Endodermal cell (in vitro differentiated cells): ENCODE measurements around the gene TALDO1. TPM values are rescaled to one million over a fixed set of nuclear protein-coding genes. Genes with fewer than 3 reads are reported as not detected.

Experiments
- DNase-seq: peaks from one replicate; pipeline ENCODE4 v3.0.0-alpha.2; 2017
- H3K27ac ChIP-seq: 2 replicates; pipeline ENCODE4 v1.5.1; 2013; ENCODE audit warnings: mild to moderate bottlenecking, low read depth, low read length, moderate library complexity
- H3K27me3 ChIP-seq: 2 replicates; pipeline ENCODE4 v1.6.1; 2013; ENCODE audit warnings: mild to moderate bottlenecking, low read length, moderate library complexity; ENCODE audit not compliant: insufficient read depth, control insufficient read depth, poor library complexity, severe bottlenecking
- H3K36me3 ChIP-seq: 2 replicates; pipeline ENCODE4 v1.7.0; 2013; ENCODE audit warnings: mild to moderate bottlenecking, low read length, moderate library complexity; ENCODE audit not compliant: control insufficient read depth, insufficient read depth
- H3K4me1 ChIP-seq: one replicate; pipeline ENCODE4 v1.7.0; 2013; ENCODE audit warnings: low read length; ENCODE audit not compliant: control insufficient read depth, insufficient read depth
- H3K4me3 ChIP-seq: 2 replicates; pipeline ENCODE4 v1.5.1; 2013; ENCODE audit warnings: mild to moderate bottlenecking, low read length, moderate library complexity
- H3K9ac ChIP-seq: 2 replicates; pipeline ENCODE4 v1.6.1; 2013; ENCODE audit warnings: mild to moderate bottlenecking, low read length, moderate library complexity; ENCODE audit not compliant: poor library complexity, severe bottlenecking; ENCODE audit errors: extremely low read depth
- H3K9me3 ChIP-seq: 2 replicates; pipeline ENCODE4 v1.6.1; 2013; ENCODE audit warnings: mild to moderate bottlenecking, low read length, moderate library complexity; ENCODE audit not compliant: control insufficient read depth
- H3K27ac Mint-ChIP-seq: 2 replicates; pipeline ENCODE4 v1.8.0; 2020; ENCODE audit warnings: mixed read lengths
- H3K27me3 Mint-ChIP-seq: 2 replicates; pipeline ENCODE4 v1.8.0; 2021; ENCODE audit warnings: mild to moderate bottlenecking, mixed read lengths; ENCODE audit not compliant: insufficient read depth
- H3K36me3 Mint-ChIP-seq: 2 replicates; pipeline ENCODE4 v1.8.0; 2020; ENCODE audit warnings: low read depth, mixed read lengths
- H3K4me1 Mint-ChIP-seq: 2 replicates; pipeline ENCODE4 v1.8.0; 2020; ENCODE audit warnings: mixed read lengths
- H3K4me3 Mint-ChIP-seq: 2 replicates; pipeline ENCODE4 v1.8.0; 2020; ENCODE audit warnings: mild to moderate bottlenecking, moderate library complexity, mixed read lengths
- H3K9me3 Mint-ChIP-seq: 2 replicates; pipeline ENCODE4 v1.8.0; 2020; ENCODE audit warnings: mild to moderate bottlenecking, mixed read lengths
- WGBS, 2 experiments: methylation state at CpG; one replicate each; pipeline versions ENCODE4 v1.1.5 to v1.1.7; 2013; ENCODE audit warnings: missing lambda C conversion rate in 2 of 2, mixed read lengths in 1 of 2; ENCODE audit not compliant: insufficient coverage in 1 of 2, insufficient read length in 1 of 2; 5-methylcytosine and 5-hydroxymethylcytosine counted together
- total RNA-seq, 2 donors: library from RNA; stranded (reverse); fragmentation: NEBNext Ultra II Directional in 1 of 2; extraction: Animal tissue kit (Norgen Biotek cat#: 25700) in 1 of 2; gene quantifications; 2 replicates in 1 of 2; 3 replicates in 1 of 2; pipeline ENCODE4 v1.2.1, GENCODE V29; 2021
- TF ChIP-seq, protein P1 (sequence below): fragments of 200-600 bp; sonication (generic); conservative IDR thresholded peaks from 2 replicates; pipeline ENCODE4 v1.5.0; 2021; ENCODE audit warnings: antibody characterized with exemption, mild to moderate bottlenecking

TALDO1 gene
- total RNA-seq, 2 donors from 2014 or later = 177 to 221 TPM

DNA sequence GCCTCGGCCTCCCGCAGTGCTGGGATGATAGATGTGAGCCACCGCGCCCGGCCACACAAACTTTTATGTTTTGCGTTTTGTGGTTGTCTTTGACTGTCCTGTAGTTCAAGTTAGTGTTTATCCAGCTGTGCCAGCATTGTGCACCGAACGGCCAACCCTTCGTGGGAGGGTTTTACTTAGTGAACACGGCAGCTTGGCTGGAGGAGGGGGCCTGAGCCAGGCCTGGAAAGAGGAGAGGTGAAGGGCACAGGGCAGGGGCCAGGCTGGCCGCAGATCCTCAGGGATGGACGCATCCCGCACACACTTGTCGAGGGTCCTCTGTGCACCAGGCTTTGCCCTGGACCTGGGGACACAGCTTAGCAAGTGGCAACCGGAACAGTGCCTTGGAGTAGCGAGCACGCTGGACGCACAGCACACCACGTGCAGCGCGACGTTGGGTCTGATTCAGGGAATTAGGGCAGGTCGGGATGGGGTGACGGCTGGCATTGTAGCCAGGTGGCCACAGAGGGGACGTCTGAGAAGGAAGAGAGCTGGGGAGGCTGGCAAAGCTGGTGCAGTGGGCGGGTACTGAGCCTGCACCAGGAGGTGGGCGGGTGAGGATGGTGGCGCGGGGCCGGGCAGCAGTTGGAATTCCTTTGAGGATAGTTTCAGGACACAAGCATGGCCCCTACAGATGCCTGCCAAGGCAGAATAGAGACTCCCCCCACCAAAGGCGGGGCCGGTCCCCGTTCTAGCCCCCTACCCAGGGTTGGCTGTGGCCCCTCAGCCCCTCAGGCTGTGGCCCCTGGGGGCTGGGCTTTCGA, 27.8 kb upstream of the TALDO1 start:
- Histone ChIP-seq H3K9ac (no peak overlapping the region), H3K27ac (no peak overlapping the region), H3K27me3 (peaks cover 15% of the 10 kb centered on the region), H3K36me3 (no peaks in the 10 kb centered on the region), H3K4me3 (no peak overlapping the region), H3K4me1 (no peaks in the 10 kb centered on the region), H3K9me3 (no peaks in the 10 kb centered on the region)
- TF ChIP-seq, protein P1, sequence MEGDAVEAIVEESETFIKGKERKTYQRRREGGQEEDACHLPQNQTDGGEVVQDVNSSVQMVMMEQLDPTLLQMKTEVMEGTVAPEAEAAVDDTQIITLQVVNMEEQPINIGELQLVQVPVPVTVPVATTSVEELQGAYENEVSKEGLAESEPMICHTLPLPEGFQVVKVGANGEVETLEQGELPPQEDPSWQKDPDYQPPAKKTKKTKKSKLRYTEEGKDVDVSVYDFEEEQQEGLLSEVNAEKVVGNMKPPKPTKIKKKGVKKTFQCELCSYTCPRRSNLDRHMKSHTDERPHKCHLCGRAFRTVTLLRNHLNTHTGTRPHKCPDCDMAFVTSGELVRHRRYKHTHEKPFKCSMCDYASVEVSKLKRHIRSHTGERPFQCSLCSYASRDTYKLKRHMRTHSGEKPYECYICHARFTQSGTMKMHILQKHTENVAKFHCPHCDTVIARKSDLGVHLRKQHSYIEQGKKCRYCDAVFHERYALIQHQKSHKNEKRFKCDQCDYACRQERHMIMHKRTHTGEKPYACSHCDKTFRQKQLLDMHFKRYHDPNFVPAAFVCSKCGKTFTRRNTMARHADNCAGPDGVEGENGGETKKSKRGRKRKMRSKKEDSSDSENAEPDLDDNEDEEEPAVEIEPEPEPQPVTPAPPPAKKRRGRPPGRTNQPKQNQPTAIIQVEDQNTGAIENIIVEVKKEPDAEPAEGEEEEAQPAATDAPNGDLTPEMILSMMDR = no peak
- no peak for DNase-seq
- peaks cover 3% of the 10 kb centered on the region for H3K36me3 Mint-ChIP-seq
- H3K4me3 Mint-ChIP-seq = no peak overlapping the region
- H3K9me3 Mint-ChIP-seq = peaks cover 11% of the 10 kb centered on the region
- H3K27me3 Mint-ChIP-seq = peaks cover 23% of the 10 kb centered on the region
- WGBS, 2 experiments = 94 to 97% methylated on average over 22 to 34 of the region's 34 CpGs
- no peaks in the 10 kb centered on the region for H3K4me1 Mint-ChIP-seq
- H3K27ac Mint-ChIP-seq = no peak overlapping the region

DNA sequence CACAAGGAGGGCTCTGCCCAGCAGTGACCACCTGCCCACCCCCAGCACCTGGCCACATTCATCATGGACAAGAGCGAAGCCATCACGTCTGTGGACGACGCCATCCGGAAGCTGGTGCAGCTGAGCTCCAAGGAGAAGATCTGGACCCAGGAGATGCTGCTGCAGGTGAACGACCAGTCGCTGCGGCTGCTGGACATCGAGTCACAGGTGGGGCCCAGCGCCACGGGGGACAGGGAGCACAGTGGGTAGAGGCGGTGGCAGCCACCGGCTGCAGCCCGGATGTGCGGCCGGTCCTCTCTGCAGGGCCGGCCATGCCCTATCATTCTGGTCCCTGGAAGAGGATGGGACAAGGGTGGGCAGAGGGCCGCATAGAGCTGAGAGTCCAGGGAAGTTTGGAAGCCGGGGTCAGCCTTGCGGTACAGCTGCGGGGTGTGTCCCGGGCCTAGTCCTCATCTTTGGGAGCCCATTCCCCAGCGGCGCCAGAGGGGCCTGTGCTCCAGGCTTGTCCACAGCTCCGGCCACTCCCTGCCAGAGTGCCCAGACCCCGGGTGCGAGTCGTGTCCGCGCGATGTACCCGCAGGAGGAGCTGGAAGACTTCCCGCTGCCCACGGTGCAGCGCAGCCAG, 27.1 kb upstream of the TALDO1 start:
- Histone ChIP-seq H3K4me1 (no peaks in the 10 kb centered on the region), H3K27ac (no peak overlapping the region), H3K4me3 (no peak overlapping the region), H3K27me3 (peaks cover 22% of the 10 kb centered on the region), H3K9ac (no peak overlapping the region), H3K9me3 (no peaks in the 10 kb centered on the region), H3K36me3 (no peaks in the 10 kb centered on the region)
- Mint-ChIP-seq H3K27me3 (peaks cover 27% of the 10 kb centered on the region), H3K4me3 (no peak overlapping the region), H3K27ac (no peak overlapping the region), H3K9me3 (peaks cover 6% of the 10 kb centered on the region), H3K4me1 (no peaks in the 10 kb centered on the region), H3K36me3 (no peaks in the 10 kb centered on the region)
- TF ChIP-seq, protein P1 = no peak
- 87 to 96% methylated on average over 30 to 35 of the region's 35 CpGs for WGBS, 2 experiments
- no peak for DNase-seq

DNA sequence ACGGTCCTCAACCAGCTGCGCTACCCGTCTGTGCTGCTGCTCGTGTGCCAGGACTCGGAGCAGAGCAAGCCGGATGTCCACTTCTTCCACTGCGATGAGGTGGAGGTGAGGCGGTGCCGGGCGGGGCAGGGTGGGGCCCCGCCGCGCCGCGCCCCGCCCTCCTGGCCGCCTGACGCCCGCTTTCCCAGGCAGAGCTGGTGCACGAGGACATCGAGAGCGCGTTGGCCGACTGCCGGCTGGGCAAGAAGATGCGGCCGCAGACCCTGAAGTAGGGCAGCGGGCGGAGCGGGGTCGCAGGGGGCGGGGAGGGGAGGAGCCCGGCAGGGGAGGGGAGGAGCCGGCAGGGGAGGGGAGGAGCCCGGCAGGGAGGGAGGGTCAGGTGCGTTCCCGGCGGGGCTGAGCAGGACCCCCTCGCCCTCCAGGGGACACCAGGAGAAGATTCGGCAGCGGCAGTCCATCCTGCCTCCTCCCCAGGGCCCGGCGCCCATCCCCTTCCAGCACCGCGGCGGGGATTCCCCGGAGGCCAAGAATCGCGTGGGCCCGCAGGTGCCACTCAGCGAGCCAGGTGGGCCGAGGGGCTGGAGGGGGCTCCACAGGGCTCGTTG, 26.5 kb upstream of the TALDO1 start:
- no peak overlapping the region for H3K4me3 ChIP-seq
- WGBS, 2 experiments = 38 to 63% methylated on average over 18 to 48 of the region's 53 CpGs

More for the DNA sequence above, 26.5 kb upstream of the TALDO1 start:
- peaks cover 4% of the 10 kb centered on the region for H3K9me3 Mint-ChIP-seq
- no peak overlapping the region for H3K9ac ChIP-seq
- DNase-seq = peak; percentile 97
- H3K4me1 Mint-ChIP-seq = no peaks in the 10 kb centered on the region
- H3K27me3 ChIP-seq = peaks cover 28% of the 10 kb centered on the region
- H3K27ac Mint-ChIP-seq = no peak overlapping the region
- no peak overlapping the region for H3K4me3 Mint-ChIP-seq
- no peaks in the 10 kb centered on the region for H3K9me3 ChIP-seq
- no peak overlapping the region for H3K27ac ChIP-seq
- no peaks in the 10 kb centered on the region for H3K36me3 Mint-ChIP-seq
- TF ChIP-seq, protein P1 = peak; percentile 28
- no peaks in the 10 kb centered on the region for H3K4me1 ChIP-seq
- no peaks in the 10 kb centered on the region for H3K36me3 ChIP-seq
- peaks cover 32% of the 10 kb centered on the region for H3K27me3 Mint-ChIP-seq
